Activated CD8-positive, alpha-beta memory T cell treated with anti-CD3 and anti-CD28 coated beads for 48 hours (primary cell): ENCODE measurements around the gene AFG1L.
"Not testable (repeated sequence)": the region's sequence is repeated elsewhere in the genome, so short reads cannot be mapped to it uniquely, and the experiment has no call there.

Experiments used
- DNase-seq, 3 experiments: peaks; one replicate each; pipeline ENCODE4 v3.0.0-alpha.2; 2020; ENCODE audit warnings: low read depth in 2 of 3, low spot score in 2 of 3

The AFG1L gene

GRCh38 chr6:108348655-108349349 lies 53.9 kb downstream of the AFG1L start:
- DNase-seq, result no peak

DNA sequence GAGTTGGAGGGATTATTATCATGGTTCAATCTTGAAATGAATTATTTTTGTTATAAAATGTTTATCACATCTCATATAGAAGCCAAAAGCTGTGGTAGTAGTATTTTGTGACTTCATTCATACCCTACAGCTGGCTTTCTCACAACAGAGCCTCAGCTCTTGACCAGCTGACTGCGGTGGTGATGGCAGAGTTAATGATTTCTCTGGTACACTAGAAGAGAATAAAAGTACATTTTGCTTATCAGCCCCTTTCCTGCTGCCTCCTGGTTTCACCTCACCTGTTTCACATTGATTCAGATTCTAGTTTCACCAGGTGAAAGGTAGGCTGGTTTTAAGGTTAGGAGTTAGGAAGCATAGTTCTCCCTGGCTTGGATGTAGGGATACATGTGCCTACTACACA lies 55.7 kb downstream of the AFG1L start:
- DNase-seq, result no peak

DNA sequence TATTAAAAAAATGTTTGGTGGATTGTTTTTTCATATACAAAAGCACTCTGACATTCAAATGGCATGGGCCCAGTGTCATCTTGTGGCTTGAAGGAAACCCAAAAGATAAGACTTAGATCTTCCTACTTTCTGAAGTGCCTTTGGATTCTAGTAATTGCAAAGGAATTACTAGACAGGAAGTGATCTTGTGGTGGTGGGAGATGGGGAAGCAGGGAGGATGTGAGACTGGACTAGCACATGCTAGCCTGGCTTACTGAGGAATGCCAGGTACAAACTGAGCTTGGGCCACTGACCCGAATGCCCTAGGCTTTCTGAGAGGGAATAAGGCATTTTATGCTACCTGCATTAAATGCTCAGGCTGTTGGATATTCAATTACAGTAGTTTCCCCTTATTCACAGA lies 59.0 kb downstream of the AFG1L start:
- no peak for DNase-seq

DNA sequence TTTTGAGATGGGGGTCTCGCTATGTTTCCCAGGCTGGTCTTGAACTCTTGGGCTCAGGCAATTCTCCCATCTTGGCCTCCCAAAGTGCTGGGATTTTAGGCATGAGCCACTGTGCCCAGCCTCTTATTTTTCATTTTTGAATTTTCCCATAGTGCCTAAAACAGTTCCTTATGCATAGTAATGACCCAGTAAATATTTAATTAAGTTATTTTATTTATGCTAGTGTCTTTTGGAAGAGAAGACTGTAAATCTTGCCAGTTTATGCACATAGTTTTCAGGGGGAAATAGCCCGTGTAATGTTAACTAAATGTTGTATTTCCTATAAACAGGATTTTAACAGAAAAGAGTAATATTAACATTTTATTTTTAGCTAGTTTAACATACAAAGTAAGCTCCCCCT lies 60.3 kb downstream of the AFG1L start:
- DNase-seq, result no peak

DNA sequence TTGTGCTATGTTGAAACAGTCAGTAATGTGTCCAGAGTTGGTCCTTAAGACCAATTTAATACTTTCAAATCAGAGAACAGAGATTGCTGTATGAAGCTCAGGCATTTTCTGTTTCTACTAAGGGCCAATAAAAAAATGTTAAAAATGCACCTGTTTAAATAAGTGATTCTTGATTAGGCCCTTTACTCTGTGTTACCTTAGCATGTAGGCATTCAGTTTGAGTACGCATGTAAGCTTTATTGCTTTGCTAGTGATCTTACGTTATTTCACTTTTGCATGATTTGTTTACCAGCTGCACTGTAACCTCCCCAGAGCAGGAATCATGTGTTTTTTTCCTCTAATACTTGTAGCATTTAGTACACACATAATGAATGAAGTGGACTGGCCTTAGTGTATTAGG lies 61.0 kb downstream of the AFG1L start:
- no peak for DNase-seq

DNA sequence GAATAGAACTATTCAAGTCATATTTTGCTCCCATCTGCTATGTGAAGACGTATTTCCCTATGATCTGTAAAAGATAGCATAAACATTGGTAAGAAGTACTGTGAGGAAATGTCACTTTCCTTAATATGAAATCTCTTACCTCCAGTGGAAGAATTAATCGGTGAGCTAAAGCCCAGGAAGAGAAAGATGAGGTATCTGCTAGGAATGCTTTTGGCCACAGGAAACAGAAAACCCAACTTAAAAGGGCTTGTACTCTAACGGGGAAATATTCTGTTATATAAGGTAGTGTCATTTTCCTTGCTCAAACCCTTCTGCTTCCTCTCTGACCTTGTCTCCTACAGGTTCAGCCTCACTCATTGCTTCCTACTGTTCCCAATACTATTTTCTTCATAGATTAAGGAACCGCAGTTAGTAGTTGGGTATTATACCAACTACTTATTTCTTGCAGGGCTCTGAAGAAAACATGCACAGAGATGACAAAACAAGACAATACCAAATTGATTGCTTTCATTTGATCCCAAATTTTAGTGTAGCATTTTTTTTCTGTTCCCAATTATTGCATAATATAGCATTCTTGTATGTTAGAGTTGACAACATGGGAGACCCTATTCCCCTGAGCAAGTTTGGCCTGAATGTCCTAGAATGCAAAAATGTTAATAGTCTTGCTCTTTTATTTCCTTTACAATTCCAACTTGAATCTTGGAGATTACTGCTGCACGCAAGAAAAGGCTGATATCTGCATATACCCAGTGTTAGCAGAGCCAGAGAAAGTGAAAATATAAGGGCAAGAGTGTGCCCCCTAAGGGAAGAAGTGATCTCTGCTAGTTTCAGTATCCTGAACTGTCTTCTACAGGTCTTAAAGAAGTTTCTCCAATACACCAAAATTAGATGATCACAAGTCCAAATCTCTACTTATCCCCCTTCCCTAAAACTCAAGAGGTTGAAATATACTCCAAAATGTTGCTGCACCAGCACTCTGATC lies 65.3 kb downstream of the AFG1L start:
- no peak for DNase-seq

DNA sequence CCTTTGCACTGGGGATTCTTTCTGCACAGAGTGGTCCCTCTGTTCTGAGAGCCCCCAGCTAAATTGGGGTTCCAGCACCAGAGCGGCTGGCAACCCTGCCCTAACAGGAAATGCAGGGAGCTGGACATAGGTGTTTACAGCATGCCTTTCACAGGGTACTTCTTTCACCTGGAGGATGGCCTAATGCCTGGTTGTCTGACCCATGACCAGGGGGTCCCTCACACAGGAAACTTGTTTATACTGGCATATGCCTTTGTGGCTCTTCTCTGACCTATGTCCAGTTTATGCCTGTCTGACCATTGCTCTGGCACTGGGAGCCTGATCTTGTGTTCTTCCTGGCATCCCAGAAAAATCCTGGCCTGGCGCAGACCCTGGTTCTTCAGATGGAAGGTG lies 66.1 kb downstream of the AFG1L start:
- DNase-seq, result no peak

DNA sequence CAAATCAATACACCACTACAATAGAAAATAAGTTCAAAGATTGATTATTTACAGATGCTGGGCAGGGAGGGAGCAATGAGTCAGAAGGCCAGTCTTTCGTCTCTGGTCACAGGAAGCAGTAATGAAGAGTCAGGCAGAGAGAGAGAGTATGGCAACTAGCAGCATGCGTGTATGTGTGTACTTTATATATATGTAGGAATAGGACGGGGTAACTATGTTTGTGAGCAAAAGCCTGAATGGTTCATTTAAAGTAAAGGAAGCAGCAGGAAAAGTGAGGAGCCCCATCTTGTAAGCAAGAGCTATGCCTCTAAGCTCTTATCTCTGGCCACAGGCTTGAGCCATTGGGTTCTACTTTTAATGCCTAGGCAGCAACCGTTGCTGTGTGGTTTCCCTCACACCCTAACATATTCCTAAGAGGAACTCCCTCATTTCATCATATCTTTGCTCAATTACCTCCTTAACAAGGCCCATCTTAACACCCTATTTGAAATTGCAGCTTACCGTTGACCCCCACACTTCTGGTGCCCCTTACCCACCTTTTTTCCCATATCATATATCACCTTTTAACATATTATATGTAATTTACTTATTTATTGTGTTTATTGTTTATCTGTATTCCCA lies 66.6 kb downstream of the AFG1L start:
- DNase-seq, result no peak

DNA sequence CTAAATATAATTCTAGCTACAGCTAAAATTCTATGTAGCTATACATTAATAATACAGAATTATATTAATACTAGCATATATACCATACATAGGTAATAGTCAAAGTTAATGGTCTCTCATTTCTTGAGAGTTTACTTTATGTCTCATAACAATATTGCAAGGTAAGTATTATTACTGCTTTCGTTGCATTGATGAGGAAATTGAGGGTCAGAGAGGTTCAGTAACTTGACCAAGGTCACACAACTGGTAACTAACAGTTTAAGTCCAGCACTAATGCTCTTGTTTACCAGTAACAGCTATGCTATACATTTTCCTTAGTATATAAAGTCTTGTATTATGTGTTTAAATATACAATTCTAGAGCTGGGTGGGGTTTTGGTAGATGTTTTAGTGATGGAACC lies 67.6 kb downstream of the AFG1L start:
- no peak for DNase-seq

DNA sequence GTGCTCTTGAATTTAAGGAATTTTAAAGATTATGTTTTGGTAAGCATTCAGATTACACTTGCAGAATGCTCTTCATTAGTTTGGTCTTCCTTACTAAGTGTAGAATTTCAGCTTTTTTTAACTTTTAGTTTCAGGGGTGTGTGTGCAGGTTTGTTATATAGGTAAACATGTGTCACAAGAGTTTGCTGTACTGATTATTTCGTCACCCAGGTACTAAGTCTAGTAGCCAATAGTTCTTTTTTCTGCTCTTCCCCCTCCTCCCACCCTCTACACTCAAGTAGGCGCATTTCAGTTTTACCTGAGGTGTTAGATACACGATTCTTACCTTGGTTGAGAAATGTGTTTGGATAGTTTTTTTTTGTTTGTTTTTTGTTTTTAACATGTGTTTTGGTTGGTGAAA lies 68.3 kb downstream of the AFG1L start:
- no peak for DNase-seq

- no peak for DNase-seq
Measured at GRCh38 chr6:108363889-108364313, 69.0 kb downstream of the AFG1L start.

- no peak for DNase-seq
Measured at GRCh38 chr6:108364470-108364869, 69.6 kb downstream of the AFG1L start.

DNA sequence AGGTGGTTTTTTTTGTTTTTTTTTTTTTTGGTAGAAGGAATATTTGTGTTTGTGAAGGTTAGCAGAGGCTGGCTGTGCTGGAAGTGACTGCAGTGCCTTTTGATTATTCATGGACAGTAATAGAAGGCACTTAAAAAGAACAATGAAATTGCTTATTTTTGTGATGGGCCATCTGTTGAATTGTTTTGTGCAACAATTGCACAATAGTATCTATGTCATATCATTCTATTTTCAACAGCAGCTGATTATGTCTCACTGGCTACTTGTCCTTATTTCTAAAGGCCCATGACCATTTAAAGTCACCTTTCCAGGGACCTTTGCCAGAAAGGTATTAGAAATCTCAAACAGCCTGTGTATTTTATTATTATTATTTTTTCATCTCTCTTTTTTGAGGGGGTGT lies 70.6 kb downstream of the AFG1L start:
- no peak for DNase-seq

DNA sequence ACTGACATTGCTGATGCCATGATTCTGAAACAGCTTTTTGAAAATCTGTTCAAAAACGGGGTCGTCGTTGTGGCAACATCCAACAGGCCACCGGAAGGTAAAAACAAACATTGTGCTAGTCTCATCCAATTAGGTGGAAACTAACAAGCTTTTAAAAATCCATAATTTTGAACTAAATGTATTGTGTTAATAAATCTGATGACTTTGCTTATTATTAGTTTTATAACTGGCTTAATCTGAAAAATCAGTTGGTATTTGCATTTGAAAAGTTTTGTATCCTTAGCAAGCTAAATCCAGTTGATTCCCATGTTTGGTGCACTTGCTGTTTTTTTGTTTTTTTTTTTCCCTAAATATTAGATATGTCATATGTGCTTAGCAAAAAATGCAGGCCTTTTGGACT lies 71.4 kb downstream of the AFG1L start:
- DNase-seq, result no peak

GRCh38 chr6:108368431-108369030 lies 73.7 kb downstream of the AFG1L start:
- DNase-seq, result no peak

DNA sequence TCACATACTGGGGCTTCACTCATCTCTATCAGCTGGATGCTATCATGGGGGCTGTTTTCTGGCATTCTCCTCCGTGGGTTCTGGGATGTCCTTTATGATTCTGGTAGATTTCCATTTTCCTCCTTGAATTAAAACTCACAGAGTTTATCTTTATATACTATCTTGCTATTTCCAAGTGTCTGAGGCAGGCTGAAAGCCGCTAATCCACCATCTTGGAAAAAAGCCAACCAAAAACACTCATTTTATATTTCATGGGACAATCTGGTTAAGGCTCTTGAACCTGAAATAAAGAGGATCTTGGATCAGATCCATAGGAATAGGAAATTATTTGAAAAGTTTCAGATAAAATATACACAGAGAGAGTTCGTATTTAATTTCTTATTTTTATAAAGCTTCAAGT lies 86.0 kb downstream of the AFG1L start:
- DNase-seq, result no peak

DNA sequence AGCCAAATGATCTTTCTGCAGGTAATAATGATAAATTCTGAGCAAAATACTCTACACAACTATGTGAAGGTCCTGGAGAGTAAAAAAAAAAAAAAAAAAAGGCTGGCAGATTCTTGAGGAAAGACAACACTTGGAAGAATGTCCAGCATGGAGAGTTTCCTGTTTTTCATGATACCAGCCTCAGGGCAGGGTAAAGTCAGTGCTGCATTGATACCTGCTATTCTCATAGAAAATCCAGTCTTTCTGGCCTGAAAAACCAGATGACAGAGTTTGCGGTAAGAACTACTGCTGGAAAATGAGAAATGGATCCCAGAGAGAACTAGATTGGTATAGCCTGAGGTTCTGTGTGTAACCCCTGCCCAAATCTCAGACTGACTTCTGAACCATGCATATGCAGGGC lies 89.1 kb downstream of the AFG1L start:
- no peak for DNase-seq

- DNase-seq, result not testable (repeated sequence)
Measured at GRCh38 chr6:108389190-108389589, 94.3 kb downstream of the AFG1L start.

GRCh38 chr6:108395297-108395696 lies 100.4 kb downstream of the AFG1L start:
- no peak for DNase-seq

DNA sequence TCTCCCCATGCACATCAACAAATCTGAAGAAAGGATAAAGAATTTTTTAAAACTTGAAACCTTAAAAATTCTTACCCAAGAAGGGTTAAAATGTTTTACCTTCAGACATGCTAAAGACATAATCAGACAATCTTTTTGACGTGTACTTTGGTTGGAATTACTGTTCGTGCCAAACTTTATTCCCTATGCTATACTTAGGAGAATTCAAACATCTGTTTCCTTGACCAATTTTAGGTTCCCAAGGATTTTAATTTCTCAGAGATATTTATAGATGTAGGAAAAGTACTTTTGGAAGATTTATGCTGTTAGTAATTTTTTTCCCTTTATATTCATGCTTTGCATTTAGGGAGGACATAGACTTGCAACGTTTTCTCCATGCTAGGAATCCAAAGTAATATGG lies 108.4 kb downstream of the AFG1L start:
- no peak for DNase-seq

- no peak for DNase-seq
Measured at GRCh38 chr6:108406943-108407342, 112.1 kb downstream of the AFG1L start.
